Smooth muscle cell (in vitro differentiated cells): ENCODE measurements around the gene PGLYRP2. TPM values are rescaled to one million over a fixed set of nuclear protein-coding genes. Genes with fewer than 3 reads are reported as not detected.

Experiments
- DNase-seq: peaks from one replicate; lab custom pipeline; 2025; ENCODE audit not compliant: unreplicated experiment; lab: John Stamatoyannopoulos, UW
- H2AFZ ChIP-seq: fragments of 200-600 bp; sonication (generic); 2 replicates; pipeline ENCODE4 v1.6.0; 2016; ENCODE audit warnings: antibody characterized with exemption, low read depth, mild to moderate bottlenecking
- H3F3A ChIP-seq: fragments of 200-600 bp; sonication (generic); 2 replicates; pipeline ENCODE4 v1.6.0; 2017; ENCODE audit warnings: antibody characterized with exemption, low read depth
- H3K27ac ChIP-seq: fragments of 200-600 bp; sonication (generic); 2 replicates; pipeline ENCODE4 v1.5.1; 2016; ENCODE audit warnings: low read depth, mild to moderate bottlenecking
- H3K27me3 ChIP-seq: fragments of 200-600 bp; sonication (generic); 2 replicates; pipeline ENCODE4 v1.6.1; 2016; ENCODE audit warnings: low read depth, mild to moderate bottlenecking
- H3K36me3 ChIP-seq: fragments of 200-600 bp; sonication (generic); 2 replicates; pipeline ENCODE4 v1.5.1; 2016; ENCODE audit warnings: low read depth
- H3K4me1 ChIP-seq: fragments of 200-600 bp; sonication (generic); 2 replicates; pipeline ENCODE4 v1.5.1; 2016; ENCODE audit warnings: low read depth
- H3K4me2 ChIP-seq: fragments of 200-600 bp; sonication (generic); 2 replicates; pipeline ENCODE4 v1.6.0; 2016; ENCODE audit warnings: mild to moderate bottlenecking
- H3K4me3 ChIP-seq: fragments of 200-600 bp; sonication (generic); 2 replicates; pipeline ENCODE4 v1.5.1; 2016; ENCODE audit warnings: mild to moderate bottlenecking
- H3K79me2 ChIP-seq: fragments of 200-600 bp; sonication (generic); 2 replicates; pipeline ENCODE4 v1.6.0; 2016; ENCODE audit warnings: low read depth, mild to moderate bottlenecking
- H3K9ac ChIP-seq: fragments of 200-600 bp; sonication (generic); 2 replicates; pipeline ENCODE4 v1.6.0; 2016; ENCODE audit warnings: low read depth
- H3K9me3 ChIP-seq: fragments of 200-600 bp; sonication (generic); replicated peaks from 2 replicates; pipeline ENCODE4 v1.5.1; 2016; ENCODE audit warnings: low read depth
- H4K20me1 ChIP-seq: fragments of 200-600 bp; sonication (generic); 2 replicates; pipeline ENCODE4 v1.6.0; 2016; ENCODE audit warnings: low read depth
- CTCF ChIP-seq: fragments of 200-600 bp; sonication (generic); IDR thresholded peaks from 2 replicates; pipeline ENCODE4 v1.5.1; 2017; ENCODE audit warnings: borderline replicate concordance, mild to moderate bottlenecking, antibody characterized with exemption; ENCODE audit not compliant: insufficient read depth, poor library complexity, severe bottlenecking
- WGBS: methylation state at CpG from one replicate; pipeline ENCODE4 v1.1.7; 2016; ENCODE audit warnings: low lambda C conversion rate; 5-methylcytosine and 5-hydroxymethylcytosine counted together
- polyA plus RNA-seq: library from polyadenylated mRNA; unstranded; fragments of >200 nt; fragmentation: Nextera tagmentation; extraction: Ambion mirVana; gene quantifications from 2 replicates; pipeline ENCODE4 v1.2.1, GENCODE V29; 2016
- total RNA-seq: library from RNA; depleted of rRNA; stranded (reverse); fragments of >200 nt; gene quantifications from 2 replicates; pipeline ENCODE4 v1.2.3, GENCODE V29; 2014

Gene PGLYRP2
- total and polyA plus RNA-seq, 2 experiments from 2014 or later, result not detected

GRCh38 chr19:15424121-15424520, 55.2 kb downstream of the PGLYRP2 start:
- Histone ChIP-seq H4K20me1 (peaks cover 19% of the 10 kb centered on the region), H3K9ac (no peak overlapping the region), H3K9me3 (no peaks in the 10 kb centered on the region), H3K27ac (no peak overlapping the region), H3K4me1 (peaks cover 7% of the 10 kb centered on the region), H3K4me2 (no peak overlapping the region), H3F3A (peaks cover 9% of the 10 kb centered on the region), H2AFZ (no peak overlapping the region), H3K79me2 (peaks cover 5% of the 10 kb centered on the region), H3K36me3 (peaks cover 14% of the 10 kb centered on the region), H3K4me3 (no peak overlapping the region), H3K27me3 (no peaks in the 10 kb centered on the region)
- TF ChIP-seq CTCF, result no peak
- no peak for DNase-seq
- WGBS, result 96% methylated on average over 13 of the region's 13 CpGs

DNA sequence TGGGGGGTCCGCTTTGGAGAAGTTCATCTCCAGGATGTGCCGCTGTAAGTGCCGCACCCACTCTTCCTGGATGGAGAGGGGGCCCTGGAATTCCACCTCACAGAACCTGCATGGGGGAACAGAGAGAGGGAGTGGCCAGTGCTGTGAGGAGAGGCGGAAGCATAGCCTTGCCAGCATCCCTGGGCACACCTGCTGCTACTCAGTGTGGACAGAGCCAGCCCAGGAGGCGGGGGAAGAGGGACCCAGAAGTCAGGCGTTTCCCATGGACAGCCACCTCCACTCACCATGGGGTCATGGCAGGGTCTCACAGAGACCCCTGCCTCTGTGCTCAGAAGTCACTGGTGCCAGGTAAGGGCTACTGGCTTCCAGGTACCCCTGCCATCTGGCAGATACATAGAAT, 56.2 kb downstream of the PGLYRP2 start:
- Histone ChIP-seq H3K9ac (no peak overlapping the region), H3K4me3 (no peak overlapping the region), H3K79me2 (peaks cover 7% of the 10 kb centered on the region), H3K27me3 (no peaks in the 10 kb centered on the region), H3K9me3 (no peaks in the 10 kb centered on the region), H3F3A (peaks cover 9% of the 10 kb centered on the region), H2AFZ (no peak overlapping the region), H4K20me1 (peaks cover 10% of the 10 kb centered on the region), H3K27ac (no peak overlapping the region), H3K4me1 (peaks cover 7% of the 10 kb centered on the region), H3K4me2 (no peak overlapping the region), H3K36me3 (peaks cover 14% of the 10 kb centered on the region)
- DNase-seq, result no peak
- 100% methylated on average over 6 of the region's 6 CpGs for WGBS
- no peak for TF ChIP-seq CTCF

DNA sequence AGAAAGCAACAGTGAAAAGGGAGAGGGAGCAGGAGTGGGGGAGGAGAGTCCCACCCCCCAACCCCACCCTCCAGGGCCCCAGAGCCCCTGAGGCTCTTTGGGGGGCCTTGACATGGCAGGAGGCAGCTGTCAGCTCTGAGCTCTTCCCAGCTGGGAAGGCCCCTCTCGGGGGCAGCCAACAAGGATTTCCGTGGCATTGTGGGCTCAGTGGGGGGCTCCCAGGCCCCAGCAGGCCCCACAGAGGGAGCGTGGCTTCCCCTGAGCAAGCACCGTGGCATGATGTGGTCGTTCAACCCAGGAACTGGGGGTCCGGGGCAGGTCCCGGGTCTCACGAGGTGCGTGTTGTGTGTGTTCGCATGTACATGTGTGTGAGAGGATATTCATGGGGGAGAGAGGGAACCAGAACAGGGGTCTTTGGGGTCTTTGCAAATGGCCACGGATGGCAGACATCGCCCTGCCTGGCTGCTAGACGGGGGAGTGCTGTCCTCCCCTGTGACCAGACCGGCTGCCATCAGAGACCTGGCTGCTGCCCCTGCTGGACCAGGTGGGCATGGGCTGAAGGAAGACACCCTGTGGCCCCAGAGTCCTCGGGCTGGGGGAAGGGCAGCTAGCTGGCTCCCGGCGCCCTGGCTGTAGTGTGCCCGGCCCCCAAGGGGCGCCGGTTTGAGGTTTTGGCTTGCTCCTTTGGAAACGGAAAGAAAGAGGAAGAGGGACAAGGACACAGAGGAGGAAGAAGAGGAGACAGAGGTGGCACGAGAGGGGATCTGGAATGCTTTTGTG, 56.8 kb downstream of the PGLYRP2 start:
- Histone ChIP-seq H3K9ac (no peak overlapping the region), H3K27me3 (no peaks in the 10 kb centered on the region), H3K4me3 (no peak overlapping the region), H3K9me3 (no peaks in the 10 kb centered on the region), H4K20me1 (peaks cover 11% of the 10 kb centered on the region), H3K79me2 (peaks cover 13% of the 10 kb centered on the region), H3K4me1 (peaks cover 10% of the 10 kb centered on the region), H3K36me3 (peaks cover 14% of the 10 kb centered on the region), H3K27ac (no peak overlapping the region), H2AFZ (no peak overlapping the region), H3K4me2 (no peak overlapping the region), H3F3A (peaks cover 9% of the 10 kb centered on the region)
- no peak for DNase-seq
- no peak for TF ChIP-seq CTCF
- 96% methylated on average over 22 of the region's 22 CpGs for WGBS
